Measurements from ENCODE around the gene FHIT. TPM values are rescaled to one million over a fixed set of nuclear protein-coding genes. Genes with fewer than 3 reads are reported as not detected.
"Not testable (repeated sequence)": the region's sequence is repeated elsewhere in the genome, so short reads cannot be mapped to it uniquely, and the experiment has no call there.

The FHIT gene
- total RNA-seq, 1 donor: 4.8 TPM

GRCh38 chr3:59802453-59802852 is 1448.8 kb downstream of the FHIT start:
- not testable (repeated sequence) for DNase-seq (ENCODE audit: low read depth in 2 of 3, low spot score in 2 of 3)

GRCh38 chr3:59802045-59802444 is 1449.2 kb downstream of the FHIT start:
- DNase-seq (ENCODE audit: low read depth in 2 of 3, low spot score in 2 of 3): no peak

DNA sequence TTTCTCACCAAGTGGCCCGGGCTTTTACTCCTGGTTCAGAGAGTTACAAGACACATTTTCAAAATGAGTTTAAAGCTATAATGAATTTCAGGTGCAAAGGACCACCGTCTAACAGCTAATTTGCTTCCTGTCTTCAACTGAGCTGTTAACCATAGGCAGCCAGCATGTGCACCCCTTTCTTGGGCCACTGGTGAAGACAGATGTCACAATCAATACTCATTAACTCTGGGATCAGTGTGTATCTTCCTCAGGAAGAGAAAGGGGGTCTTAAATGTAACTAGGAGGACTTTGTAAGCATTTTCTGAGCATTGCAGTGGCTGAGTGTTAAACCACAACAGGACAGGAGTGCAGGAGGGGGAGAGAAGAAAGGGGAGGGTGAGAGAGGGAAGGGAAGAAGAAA is 1450.8 kb downstream of the FHIT start:
- no peak for DNase-seq (ENCODE audit: low read depth in 2 of 3, low spot score in 2 of 3)

- no peak for DNase-seq (ENCODE audit: low read depth in 2 of 3, low spot score in 2 of 3)
Measured at GRCh38 chr3:59798372-59799086, 1452.7 kb downstream of the FHIT start.

GRCh38 chr3:59797533-59797932 is 1453.7 kb downstream of the FHIT start:
- DNase-seq (ENCODE audit: low read depth in 2 of 3, low spot score in 2 of 3): no peak

GRCh38 chr3:59796456-59796855 is 1454.8 kb downstream of the FHIT start:
- no peak for DNase-seq (ENCODE audit: low read depth in 2 of 3, low spot score in 2 of 3)

- DNase-seq (ENCODE audit: low read depth in 2 of 3, low spot score in 2 of 3): no peak
Measured at GRCh38 chr3:59795756-59796155, 1455.5 kb downstream of the FHIT start.

- DNase-seq (ENCODE audit: low read depth in 2 of 3, low spot score in 2 of 3): no peak
Measured at GRCh38 chr3:59793976-59794375, 1457.3 kb downstream of the FHIT start.

DNA sequence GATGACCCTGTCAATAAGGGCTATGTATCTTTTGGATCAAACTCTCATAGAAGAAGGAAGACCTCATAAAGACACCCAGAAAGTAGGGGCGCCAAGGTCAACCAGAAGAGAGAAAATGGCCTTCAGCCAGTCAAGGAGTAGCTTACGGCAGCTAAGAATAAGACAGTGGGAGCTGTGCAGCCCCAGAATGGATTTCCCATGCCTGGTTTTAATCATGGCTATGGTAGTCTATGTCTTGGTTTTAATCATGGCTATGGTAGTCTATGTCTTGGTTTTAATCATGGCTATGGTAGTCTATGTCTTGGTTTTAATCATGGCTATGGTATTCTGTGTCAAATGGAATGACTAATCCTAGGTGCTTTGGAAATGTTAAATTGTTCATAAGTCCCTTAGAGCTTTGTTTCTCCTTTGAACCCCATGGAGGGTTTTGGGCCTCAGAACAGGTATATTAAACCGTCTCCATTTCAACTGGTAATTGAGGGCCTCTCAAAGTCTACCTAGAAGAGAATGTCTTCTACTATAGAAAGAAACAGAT is 1459.4 kb downstream of the FHIT start:
- DNase-seq (ENCODE audit: low read depth in 2 of 3, low spot score in 2 of 3): no peak

DNA sequence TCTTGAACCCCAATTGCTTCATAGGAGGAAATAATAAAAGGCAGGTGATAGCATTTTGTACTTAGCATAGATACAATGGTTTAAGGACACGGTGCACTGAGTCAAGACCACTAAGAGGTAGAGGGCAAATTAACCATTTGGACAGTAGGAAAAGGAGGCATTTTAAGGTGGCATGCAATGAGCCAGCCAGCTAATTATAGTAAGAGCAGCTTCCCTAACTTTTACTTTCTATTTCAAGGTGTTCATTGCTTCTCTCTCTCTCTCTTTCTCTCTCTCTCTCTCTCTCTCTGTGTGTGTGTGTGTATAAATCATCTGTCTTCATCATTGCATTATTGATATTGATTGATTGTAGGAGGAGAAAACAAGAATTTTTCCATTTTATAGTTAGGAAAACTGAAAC is 1461.0 kb downstream of the FHIT start:
- DNase-seq (ENCODE audit: low read depth in 2 of 3, low spot score in 2 of 3): peak in 1 of 3 donors; percentile 3

- no peak for DNase-seq (ENCODE audit: low read depth in 2 of 3, low spot score in 2 of 3)
Measured at GRCh38 chr3:59788801-59789200, 1462.5 kb downstream of the FHIT start.

GRCh38 chr3:59788133-59788532 is 1463.1 kb downstream of the FHIT start:
- no peak for DNase-seq (ENCODE audit: low read depth in 2 of 3, low spot score in 2 of 3)

GRCh38 chr3:59786374-59786773 is 1464.9 kb downstream of the FHIT start:
- DNase-seq (ENCODE audit: low read depth in 2 of 3, low spot score in 2 of 3): no peak

DNA sequence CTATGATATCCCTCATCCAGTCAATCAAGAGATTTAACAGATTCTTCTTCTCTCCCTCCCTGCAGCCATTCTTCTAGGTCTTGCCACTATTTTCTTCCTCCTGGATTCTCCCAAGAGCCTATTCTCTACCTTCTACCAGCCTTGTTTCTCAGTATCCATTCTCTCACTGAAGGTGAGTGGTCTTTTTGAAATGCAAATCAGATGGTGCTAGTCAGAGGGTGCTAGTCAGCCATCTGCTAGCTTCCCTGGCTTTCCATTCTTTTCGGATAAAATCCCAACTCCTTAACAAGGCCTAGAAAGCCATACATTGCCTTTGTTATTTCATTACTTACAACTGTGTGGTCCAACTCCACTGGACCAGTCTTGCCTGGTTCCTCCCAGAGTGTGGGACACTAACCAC is 1467.1 kb downstream of the FHIT start:
- DNase-seq (ENCODE audit: low read depth in 2 of 3, low spot score in 2 of 3): no peak

- DNase-seq (ENCODE audit: low read depth in 2 of 3, low spot score in 2 of 3): peak in 2 of 3 donors; percentile 20 to 47
Measured at GRCh38 chr3:59783468-59783988, 1467.7 kb downstream of the FHIT start.

DNA sequence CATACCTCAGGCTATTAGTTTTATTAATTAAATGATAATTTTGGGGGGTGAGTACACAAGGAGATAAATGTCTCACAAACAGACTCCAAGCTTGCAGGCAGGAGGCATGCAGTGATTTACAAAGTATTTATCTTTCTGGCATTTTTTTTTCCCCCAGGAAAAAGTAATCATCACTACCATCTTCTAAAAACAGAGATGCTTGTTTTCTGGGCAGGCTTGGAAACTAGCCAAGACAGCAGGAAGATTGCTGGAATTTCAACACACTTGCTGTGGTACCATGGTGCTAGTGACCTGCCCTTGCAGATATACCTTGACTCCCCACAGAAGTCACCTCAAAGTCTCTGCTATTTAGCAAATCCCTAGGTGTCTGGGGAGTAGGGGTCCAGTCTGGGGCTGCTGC is 1468.6 kb downstream of the FHIT start:
- no peak for DNase-seq (ENCODE audit: low read depth in 2 of 3, low spot score in 2 of 3)

DNA sequence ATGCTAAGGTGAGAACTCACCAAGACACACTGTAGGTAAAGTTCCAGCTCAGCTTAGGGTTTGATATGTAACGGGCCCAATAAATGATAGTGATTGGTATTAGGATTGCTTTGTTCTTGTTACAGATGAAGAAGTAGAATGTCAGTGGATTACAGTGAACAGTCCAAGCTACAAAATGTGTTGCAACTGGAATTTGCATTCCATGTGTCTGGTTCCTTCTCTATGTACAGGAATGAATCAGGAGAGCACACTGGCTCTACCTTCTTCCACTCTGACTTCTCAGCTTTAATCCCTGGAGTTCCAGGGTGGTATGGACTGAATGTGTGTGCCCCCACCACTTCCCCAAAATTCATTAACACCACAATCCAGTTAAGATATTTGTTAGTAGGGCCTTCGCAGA is 1471.0 kb downstream of the FHIT start:
- DNase-seq (ENCODE audit: low read depth in 2 of 3, low spot score in 2 of 3): no peak

DNA sequence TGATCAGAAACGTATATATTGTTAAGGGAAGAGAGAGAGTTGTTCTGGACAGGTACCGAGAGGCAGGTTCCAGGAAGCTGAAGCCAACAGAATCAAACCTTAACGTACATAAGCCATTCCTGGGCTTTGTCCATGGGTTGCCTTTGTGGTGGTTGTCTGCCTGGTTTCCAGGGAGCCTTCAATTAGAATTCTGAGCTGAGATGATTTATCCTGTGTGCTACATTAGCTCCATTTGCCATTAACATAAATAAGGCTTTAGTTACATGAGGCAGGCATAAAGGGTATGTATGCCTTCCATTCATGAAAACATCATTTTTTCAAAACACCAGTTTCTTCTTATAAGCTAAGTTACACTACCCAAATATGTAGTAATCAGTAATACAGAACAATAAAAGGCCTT is 1472.0 kb downstream of the FHIT start:
- DNase-seq (ENCODE audit: low read depth in 2 of 3, low spot score in 2 of 3): no peak

GRCh38 chr3:59777667-59778077 is 1473.6 kb downstream of the FHIT start:
- DNase-seq (ENCODE audit: low read depth in 2 of 3, low spot score in 2 of 3): peak in 2 of 3 donors; percentile 31 to 86

GRCh38 chr3:59777066-59777465 is 1474.2 kb downstream of the FHIT start:
- DNase-seq (ENCODE audit: low read depth in 2 of 3, low spot score in 2 of 3): no peak

GRCh38 chr3:59775761-59776325 is 1475.4 kb downstream of the FHIT start:
- DNase-seq (ENCODE audit: low read depth in 2 of 3, low spot score in 2 of 3): no peak

DNA sequence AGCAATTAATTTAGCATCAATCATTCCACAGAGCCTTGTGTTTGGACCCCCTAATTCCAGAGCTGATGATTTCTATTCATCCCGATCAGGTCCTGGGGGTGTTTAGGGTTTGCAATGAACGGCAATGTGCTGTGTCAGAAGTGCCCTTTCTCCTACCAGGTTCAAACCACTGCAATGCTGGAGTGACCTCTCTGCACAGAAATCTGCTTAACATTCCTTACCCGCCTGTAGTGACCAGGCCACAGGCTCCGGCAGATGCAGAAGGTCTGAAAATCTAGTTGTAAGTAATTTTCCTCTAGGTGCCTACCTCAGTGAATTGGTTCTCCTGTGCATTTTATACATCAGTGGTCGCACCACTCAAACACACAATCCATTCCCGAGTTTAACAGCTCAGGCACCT is 1476.1 kb downstream of the FHIT start:
- no peak for DNase-seq (ENCODE audit: low read depth in 2 of 3, low spot score in 2 of 3)

Data from hematopoietic multipotent progenitor cell (in vitro differentiated cells).